Vagina (tissue), 2 donors: ENCODE measurements around the gene HOXD3. TPM values are rescaled to one million over a fixed set of nuclear protein-coding genes. Genes with fewer than 3 reads are reported as not detected.

Experiments used
- DNase-seq, 2 donors: peaks; one replicate each; pipeline ENCODE4 v3.0.0-alpha.2; 2017; ENCODE audit errors: extremely low spot score in 2 of 2
- H3K27ac ChIP-seq: fragments of 200-600 bp; sonication (generic); one replicate; pipeline ENCODE4 v1.5.1; 2019
- H3K27me3 ChIP-seq: fragments of 200-600 bp; sonication (generic); one replicate; pipeline ENCODE4 v1.5.1; 2019
- H3K36me3 ChIP-seq, 2 donors: fragments of 200-600 bp; sonication (generic); one replicate each; pipeline ENCODE4 v1.5.1; 2017 to 2019
- H3K4me1 ChIP-seq: fragments of 200-600 bp; sonication (generic); one replicate; pipeline ENCODE4 v1.5.1; 2019
- H3K4me3 ChIP-seq, 2 donors: fragments of 200-600 bp; sonication (generic); 1 replicate in 1 of 2; 2 replicates in 1 of 2; pipeline ENCODE4 v1.5.1; 2016 to 2019
- H3K9me3 ChIP-seq: fragments of 200-600 bp; sonication (generic); one replicate; pipeline ENCODE4 v1.5.1; 2019
- POLR2A ChIP-seq, 2 donors: fragments of 450-650 bp; IDR thresholded peaks; one replicate each; pipeline ENCODE4 v1.6.1; 2017; ENCODE audit warnings: antibody characterized with exemption in 2 of 2, mild to moderate bottlenecking in 2 of 2, moderate library complexity in 2 of 2
- POLR2AphosphoS5 ChIP-seq, 2 donors: sonication (generic); formaldehyde crosslinking; IDR thresholded peaks; one replicate each; pipeline ENCODE4 v1.9.0; 2017; ENCODE audit warnings: antibody characterized with exemption in 2 of 2, mild to moderate bottlenecking in 2 of 2, low read depth in 1 of 2; ENCODE audit not compliant: insufficient read depth in 1 of 2
- intact Hi-C: fragments of 100-400 bp; cut with DNase I; formaldehyde crosslinking; loops from one replicate; pipeline ENCODE4 v1.15.1; 2023
- total RNA-seq: library from RNA; depleted of rRNA; stranded (reverse); fragments of >200 nt; gene quantifications from one replicate; pipeline ENCODE4 v1.2.3, GENCODE V29; 2016
- TF ChIP-seq, protein P1 (sequence below), 3 experiments: fragments of 450-650 bp in 2 of 3; fragments of 200-600 bp in 1 of 3; sonication (generic) in 1 of 3; IDR thresholded peaks; one replicate each; pipeline ENCODE4 v1.5.1; 2017 to 2019; ENCODE audit warnings: antibody characterized with exemption in 3 of 3, mild to moderate bottlenecking in 2 of 3, moderate library complexity in 2 of 3

Gene HOXD3
- total RNA-seq, 1 donor from 2014 or later = 11.8 TPM

DNA sequence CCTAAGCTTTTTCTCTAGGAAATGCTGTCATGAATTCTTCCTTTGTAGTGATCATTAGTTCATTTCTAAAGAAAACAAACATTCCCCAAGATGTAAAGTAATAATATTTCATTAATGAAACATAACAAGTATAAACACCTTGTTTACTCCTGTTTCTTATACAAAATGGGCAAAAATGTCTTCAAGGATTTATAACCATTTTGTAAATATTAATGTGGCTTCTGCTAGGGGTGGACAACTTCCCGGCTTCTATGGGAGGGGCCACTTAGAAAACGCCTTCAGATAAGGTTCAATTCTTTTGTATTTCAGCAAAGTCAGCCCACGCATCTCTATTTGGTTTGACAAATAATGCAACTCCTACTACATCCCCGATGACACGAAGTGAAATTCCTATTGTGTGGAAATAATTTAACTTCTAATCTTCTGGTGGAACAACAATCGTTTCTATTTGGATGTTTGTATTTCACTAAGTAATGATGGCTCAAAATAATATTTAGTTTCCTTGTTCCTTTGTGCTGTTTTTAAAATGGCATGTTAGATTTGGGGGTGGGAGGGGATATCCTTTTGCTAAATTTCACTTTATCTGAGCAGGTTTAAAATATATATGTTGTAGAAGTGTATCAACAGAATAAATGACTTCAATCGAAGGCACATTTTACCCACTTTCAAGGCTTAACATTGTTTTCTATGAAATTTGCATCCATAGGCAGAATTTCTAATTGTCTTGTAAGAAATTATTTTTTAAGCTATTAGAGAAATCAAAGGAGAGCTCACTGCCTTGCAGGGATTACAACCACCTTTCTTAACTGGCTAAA is 16.7 kb downstream of the HOXD3 start:
- Histone ChIP-seq H3K36me3 (no peaks in the 10 kb centered on the region), H3K9me3 (no peaks in the 10 kb centered on the region), H3K4me1 (peaks cover 13% of the 10 kb centered on the region), H3K27me3 (peaks cover 5% of the 10 kb centered on the region), H3K4me3 (no peak overlapping the region), H3K27ac (no peak overlapping the region)
- intact Hi-C loops = no loop called here
- DNase-seq = no peak
- TF ChIP-seq POLR2AphosphoS5 (IDR thresholded peaks at IDR 0.05; ENCODE audit: insufficient read depth in 1 of 2, low read depth in 1 of 2) = no peak
- TF ChIP-seq, protein P1, sequence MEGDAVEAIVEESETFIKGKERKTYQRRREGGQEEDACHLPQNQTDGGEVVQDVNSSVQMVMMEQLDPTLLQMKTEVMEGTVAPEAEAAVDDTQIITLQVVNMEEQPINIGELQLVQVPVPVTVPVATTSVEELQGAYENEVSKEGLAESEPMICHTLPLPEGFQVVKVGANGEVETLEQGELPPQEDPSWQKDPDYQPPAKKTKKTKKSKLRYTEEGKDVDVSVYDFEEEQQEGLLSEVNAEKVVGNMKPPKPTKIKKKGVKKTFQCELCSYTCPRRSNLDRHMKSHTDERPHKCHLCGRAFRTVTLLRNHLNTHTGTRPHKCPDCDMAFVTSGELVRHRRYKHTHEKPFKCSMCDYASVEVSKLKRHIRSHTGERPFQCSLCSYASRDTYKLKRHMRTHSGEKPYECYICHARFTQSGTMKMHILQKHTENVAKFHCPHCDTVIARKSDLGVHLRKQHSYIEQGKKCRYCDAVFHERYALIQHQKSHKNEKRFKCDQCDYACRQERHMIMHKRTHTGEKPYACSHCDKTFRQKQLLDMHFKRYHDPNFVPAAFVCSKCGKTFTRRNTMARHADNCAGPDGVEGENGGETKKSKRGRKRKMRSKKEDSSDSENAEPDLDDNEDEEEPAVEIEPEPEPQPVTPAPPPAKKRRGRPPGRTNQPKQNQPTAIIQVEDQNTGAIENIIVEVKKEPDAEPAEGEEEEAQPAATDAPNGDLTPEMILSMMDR (IDR thresholded peaks at IDR 0.05) = no peak
- TF ChIP-seq POLR2A (IDR thresholded peaks at IDR 0.05) = no peak

DNA sequence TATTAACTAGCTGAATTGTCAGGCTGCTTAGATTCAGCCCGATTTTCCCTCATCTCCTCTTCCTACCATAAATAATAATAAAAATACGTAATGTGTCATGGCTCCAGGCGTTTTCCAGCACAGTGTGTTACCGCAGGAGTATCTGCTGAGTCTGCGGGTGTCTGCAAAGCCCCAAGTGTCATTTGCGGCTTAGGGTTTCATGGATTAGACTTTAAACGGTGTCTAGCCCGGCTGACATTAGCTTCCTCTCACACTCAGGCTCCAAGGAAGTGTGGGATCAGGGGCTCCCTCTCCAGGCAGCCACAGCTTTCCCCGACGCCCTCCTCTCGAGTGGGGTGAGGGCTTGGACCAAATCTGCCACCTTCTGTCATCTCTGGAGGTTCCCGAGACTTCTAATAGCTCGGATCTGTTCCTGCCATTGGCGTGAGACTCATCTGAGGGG is 17.3 kb downstream of the HOXD3 start:
- DNase-seq = no peak
- H3K27me3 ChIP-seq = peaks cover 5% of the 10 kb centered on the region
- peaks cover 13% of the 10 kb centered on the region for H3K4me1 ChIP-seq
- TF ChIP-seq POLR2AphosphoS5 (IDR thresholded peaks at IDR 0.05; ENCODE audit: insufficient read depth in 1 of 2, low read depth in 1 of 2) (no peak), POLR2A (IDR thresholded peaks at IDR 0.05) (no peak)
- TF ChIP-seq, protein P1 (IDR thresholded peaks at IDR 0.05) = no peak
- intact Hi-C loops = no loop called here
- no peak overlapping the region for H3K4me3 ChIP-seq
- H3K9me3 ChIP-seq = no peaks in the 10 kb centered on the region
- no peak overlapping the region for H3K27ac ChIP-seq
- H3K36me3 ChIP-seq = no peaks in the 10 kb centered on the region

DNA sequence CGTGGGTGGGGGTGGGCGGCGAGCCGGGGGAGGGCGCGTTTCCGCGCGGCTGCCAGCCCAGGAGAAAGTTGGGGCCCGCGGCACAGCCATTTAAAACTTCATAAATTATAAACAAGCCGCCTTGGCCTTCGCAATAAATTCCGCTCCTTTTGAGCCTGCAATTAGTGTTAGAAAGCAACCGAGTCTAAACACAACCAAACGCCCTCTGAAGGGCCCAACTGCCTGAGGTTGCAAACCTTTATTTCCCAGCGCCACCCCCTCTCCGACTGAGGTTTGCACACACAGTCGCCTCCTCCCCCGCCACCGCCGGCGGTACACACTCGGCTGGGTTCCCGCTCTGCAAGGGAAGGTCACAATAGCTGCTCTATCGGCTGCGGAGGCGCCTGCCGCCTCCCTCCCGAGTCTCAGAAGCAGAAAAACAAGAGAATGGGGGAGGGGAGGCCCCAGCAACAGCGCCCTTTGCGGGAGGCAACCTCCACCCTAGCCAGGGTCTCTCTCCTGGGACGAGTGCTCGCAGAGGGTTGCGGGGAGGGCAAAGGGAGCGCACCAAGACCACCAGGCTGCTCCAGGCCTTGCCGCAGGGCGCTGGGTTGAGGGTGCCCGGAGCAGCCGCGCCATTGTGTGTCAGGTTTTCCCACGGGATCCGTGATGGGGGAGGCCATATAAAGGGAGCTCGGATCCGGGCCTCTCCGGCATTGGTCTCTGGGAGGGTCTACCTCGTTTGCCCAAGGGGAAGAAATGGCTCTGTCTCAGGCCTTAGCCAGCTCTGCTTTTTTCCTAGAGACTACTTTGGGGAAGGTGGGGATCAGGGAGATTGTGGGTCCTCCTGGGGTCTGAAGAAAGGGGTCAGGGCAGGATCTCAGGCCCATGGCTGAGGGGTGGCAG is 18.0 kb downstream of the HOXD3 start:
- no peaks in the 10 kb centered on the region for H3K9me3 ChIP-seq

DNA sequence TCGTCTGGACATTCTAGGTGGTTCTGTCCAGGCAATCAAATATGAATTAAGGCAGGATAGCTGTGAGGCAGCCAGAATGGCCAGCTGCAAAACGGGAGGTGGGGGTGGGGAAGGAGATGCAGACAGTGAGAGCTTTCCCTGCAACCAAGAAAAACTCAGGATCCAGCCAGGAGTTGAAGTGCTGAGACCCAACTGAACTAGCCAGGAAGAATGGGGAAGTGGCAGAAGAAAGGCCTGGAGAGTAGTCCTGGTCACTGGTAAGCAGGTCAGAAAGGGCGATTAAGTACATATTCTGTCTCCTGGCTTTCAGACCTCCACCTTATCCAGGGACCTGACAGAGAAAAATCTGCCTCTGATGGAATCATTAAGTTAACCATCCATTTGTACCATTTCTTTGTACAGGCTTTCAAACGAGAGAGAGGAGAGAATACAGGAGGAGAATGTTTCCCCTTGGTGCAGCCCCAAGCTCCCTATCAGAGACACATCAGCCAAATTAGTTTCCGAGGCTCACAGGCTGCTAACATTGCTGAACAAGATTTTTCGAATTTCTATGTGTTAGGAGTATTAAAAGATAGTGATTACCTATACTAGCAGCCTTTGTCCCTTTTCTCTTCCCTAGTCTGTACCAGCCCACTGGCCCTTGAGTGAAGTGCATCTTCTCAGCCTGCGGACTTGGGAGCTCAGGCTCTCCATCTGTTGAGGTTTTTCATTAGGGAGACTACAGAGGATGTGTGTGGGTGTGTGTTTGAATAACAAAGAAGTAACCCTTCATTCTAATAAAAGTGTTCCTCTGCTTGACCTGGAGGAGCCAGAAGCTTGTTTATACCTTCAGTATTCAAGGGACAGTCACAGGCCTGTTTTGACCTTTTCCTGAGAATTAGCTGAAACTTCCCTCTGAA is 18.9 kb downstream of the HOXD3 start:
- TF ChIP-seq POLR2A (IDR thresholded peaks at IDR 0.05) (no peak), POLR2AphosphoS5 (IDR thresholded peaks at IDR 0.05; ENCODE audit: insufficient read depth in 1 of 2, low read depth in 1 of 2) (no peak)
- TF ChIP-seq, protein P1 (IDR thresholded peaks at IDR 0.05) = no peak
- Histone ChIP-seq H3K9me3 (no peaks in the 10 kb centered on the region), H3K27me3 (peaks cover 5% of the 10 kb centered on the region), H3K4me1 (peaks cover 13% of the 10 kb centered on the region), H3K36me3 (no peaks in the 10 kb centered on the region), H3K27ac (no peak overlapping the region), H3K4me3 (no peak overlapping the region)
- intact Hi-C loops = no loop called here
- no peak for DNase-seq

More for the DNA sequence above, 18.0 kb downstream of the HOXD3 start:
- Histone ChIP-seq H3K27ac (no peak overlapping the region), H3K4me1 (peaks cover 13% of the 10 kb centered on the region), H3K4me3 (no peak overlapping the region), H3K36me3 (no peaks in the 10 kb centered on the region), H3K27me3 (peaks cover 5% of the 10 kb centered on the region)
- intact Hi-C loops = no loop called here
- DNase-seq = no peak
- TF ChIP-seq, protein P1 (IDR thresholded peaks at IDR 0.05) = no peak
- TF ChIP-seq POLR2AphosphoS5 (IDR thresholded peaks at IDR 0.05; ENCODE audit: insufficient read depth in 1 of 2, low read depth in 1 of 2) (no peak), POLR2A (IDR thresholded peaks at IDR 0.05) (no peak)
